ENCODE results near the gene ZFP57.

DNA sequence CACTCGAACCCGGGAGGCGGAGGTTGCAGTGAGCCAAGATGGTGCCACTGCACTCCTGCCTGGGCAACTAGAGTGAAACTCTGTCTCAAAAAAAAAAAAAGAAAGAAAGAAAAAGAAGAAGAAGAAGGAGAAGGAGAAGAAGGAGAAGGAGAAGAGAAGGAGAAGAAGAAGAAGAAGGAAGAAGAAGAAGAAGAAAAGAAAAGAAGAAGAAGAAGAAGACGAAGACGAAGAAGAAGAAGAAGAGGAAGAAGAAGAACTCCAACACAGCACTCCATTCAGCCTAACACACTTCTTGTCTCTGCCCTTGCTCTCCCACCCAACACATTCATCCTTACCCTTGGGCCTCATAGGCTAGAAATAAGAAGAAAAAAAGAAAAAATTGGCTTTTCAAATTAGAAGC lies 6.9 kb downstream of the ZFP57 start:
- TF ChIP-seq, protein P1, sequence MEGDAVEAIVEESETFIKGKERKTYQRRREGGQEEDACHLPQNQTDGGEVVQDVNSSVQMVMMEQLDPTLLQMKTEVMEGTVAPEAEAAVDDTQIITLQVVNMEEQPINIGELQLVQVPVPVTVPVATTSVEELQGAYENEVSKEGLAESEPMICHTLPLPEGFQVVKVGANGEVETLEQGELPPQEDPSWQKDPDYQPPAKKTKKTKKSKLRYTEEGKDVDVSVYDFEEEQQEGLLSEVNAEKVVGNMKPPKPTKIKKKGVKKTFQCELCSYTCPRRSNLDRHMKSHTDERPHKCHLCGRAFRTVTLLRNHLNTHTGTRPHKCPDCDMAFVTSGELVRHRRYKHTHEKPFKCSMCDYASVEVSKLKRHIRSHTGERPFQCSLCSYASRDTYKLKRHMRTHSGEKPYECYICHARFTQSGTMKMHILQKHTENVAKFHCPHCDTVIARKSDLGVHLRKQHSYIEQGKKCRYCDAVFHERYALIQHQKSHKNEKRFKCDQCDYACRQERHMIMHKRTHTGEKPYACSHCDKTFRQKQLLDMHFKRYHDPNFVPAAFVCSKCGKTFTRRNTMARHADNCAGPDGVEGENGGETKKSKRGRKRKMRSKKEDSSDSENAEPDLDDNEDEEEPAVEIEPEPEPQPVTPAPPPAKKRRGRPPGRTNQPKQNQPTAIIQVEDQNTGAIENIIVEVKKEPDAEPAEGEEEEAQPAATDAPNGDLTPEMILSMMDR (IDR thresholded peaks at IDR 0.05), result no peak
- TF ChIP-seq POLR2A (IDR thresholded peaks at IDR 0.05) (no peak), POLR2AphosphoS5 (IDR thresholded peaks at IDR 0.05) (no peak)
